ENCODE measurements around the gene ZEB2.

DNA sequence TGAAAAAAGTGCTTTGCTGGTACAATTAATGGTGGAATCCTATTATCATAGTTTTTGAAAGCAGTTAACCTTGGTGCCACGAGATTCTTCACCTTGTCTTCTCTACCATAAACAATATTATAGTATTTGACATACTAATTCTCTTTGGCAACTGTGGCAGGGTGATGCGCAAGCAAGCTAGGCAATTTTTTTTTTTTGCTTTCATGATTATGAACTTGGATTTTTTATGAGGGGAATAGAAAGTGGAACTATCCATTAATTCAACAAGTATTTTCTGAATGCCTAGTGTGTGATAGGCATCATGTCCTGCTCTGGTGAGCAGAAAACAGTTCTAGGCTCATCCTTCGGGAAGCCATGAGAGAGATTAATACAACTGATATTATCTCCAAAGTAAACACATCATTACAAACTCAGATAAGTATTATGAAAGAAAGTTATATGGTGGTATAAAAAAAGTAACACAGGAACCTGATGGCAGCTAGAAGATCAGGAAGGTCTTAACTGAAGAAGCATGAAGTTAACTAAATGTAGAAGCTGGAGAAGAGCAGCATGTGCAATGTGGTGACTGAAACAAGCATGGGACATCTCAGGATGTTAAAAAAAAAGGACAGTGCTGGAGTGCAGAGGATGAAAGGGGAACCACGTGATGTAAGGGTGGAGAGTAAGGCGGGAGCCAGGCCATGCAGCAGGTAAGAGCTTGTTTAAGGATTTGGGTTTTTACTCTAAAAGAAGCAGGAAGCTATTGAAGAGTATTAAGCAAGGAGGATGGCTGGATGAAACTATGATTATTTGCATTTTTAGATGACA, 113.7 kb downstream of the ZEB2 start:
- no peak for TF ChIP-seq POLR2AphosphoS5 (IDR thresholded peaks at IDR 0.05; ENCODE audit: low read length)
- TF ChIP-seq, protein P1, sequence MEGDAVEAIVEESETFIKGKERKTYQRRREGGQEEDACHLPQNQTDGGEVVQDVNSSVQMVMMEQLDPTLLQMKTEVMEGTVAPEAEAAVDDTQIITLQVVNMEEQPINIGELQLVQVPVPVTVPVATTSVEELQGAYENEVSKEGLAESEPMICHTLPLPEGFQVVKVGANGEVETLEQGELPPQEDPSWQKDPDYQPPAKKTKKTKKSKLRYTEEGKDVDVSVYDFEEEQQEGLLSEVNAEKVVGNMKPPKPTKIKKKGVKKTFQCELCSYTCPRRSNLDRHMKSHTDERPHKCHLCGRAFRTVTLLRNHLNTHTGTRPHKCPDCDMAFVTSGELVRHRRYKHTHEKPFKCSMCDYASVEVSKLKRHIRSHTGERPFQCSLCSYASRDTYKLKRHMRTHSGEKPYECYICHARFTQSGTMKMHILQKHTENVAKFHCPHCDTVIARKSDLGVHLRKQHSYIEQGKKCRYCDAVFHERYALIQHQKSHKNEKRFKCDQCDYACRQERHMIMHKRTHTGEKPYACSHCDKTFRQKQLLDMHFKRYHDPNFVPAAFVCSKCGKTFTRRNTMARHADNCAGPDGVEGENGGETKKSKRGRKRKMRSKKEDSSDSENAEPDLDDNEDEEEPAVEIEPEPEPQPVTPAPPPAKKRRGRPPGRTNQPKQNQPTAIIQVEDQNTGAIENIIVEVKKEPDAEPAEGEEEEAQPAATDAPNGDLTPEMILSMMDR (IDR thresholded peaks at IDR 0.05 in 2 of 3, conservative IDR thresholded peaks at IDR 0.05 in 1 of 3; ENCODE audit: control insufficient read depth in 2 of 3, extremely low read depth in 1 of 3, insufficient read depth in 1 of 3, low read depth in 3 of 3, low read length in 3 of 3): no peak
- TF ChIP-seq, protein P2, sequence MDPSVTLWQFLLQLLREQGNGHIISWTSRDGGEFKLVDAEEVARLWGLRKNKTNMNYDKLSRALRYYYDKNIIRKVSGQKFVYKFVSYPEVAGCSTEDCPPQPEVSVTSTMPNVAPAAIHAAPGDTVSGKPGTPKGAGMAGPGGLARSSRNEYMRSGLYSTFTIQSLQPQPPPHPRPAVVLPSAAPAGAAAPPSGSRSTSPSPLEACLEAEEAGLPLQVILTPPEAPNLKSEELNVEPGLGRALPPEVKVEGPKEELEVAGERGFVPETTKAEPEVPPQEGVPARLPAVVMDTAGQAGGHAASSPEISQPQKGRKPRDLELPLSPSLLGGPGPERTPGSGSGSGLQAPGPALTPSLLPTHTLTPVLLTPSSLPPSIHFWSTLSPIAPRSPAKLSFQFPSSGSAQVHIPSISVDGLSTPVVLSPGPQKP (IDR thresholded peaks at IDR 0.05; ENCODE audit: low read depth, low read length): no peak
- TF ChIP-seq, protein P3, sequence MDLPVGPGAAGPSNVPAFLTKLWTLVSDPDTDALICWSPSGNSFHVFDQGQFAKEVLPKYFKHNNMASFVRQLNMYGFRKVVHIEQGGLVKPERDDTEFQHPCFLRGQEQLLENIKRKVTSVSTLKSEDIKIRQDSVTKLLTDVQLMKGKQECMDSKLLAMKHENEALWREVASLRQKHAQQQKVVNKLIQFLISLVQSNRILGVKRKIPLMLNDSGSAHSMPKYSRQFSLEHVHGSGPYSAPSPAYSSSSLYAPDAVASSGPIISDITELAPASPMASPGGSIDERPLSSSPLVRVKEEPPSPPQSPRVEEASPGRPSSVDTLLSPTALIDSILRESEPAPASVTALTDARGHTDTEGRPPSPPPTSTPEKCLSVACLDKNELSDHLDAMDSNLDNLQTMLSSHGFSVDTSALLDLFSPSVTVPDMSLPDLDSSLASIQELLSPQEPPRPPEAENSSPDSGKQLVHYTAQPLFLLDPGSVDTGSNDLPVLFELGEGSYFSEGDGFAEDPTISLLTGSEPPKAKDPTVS (IDR thresholded peaks at IDR 0.05; ENCODE audit: low read depth, low read length): no peak
- no peak for TF ChIP-seq RFX5 (IDR thresholded peaks at IDR 0.05; ENCODE audit: low read depth, low read length)
- TF ChIP-seq, protein P4, sequence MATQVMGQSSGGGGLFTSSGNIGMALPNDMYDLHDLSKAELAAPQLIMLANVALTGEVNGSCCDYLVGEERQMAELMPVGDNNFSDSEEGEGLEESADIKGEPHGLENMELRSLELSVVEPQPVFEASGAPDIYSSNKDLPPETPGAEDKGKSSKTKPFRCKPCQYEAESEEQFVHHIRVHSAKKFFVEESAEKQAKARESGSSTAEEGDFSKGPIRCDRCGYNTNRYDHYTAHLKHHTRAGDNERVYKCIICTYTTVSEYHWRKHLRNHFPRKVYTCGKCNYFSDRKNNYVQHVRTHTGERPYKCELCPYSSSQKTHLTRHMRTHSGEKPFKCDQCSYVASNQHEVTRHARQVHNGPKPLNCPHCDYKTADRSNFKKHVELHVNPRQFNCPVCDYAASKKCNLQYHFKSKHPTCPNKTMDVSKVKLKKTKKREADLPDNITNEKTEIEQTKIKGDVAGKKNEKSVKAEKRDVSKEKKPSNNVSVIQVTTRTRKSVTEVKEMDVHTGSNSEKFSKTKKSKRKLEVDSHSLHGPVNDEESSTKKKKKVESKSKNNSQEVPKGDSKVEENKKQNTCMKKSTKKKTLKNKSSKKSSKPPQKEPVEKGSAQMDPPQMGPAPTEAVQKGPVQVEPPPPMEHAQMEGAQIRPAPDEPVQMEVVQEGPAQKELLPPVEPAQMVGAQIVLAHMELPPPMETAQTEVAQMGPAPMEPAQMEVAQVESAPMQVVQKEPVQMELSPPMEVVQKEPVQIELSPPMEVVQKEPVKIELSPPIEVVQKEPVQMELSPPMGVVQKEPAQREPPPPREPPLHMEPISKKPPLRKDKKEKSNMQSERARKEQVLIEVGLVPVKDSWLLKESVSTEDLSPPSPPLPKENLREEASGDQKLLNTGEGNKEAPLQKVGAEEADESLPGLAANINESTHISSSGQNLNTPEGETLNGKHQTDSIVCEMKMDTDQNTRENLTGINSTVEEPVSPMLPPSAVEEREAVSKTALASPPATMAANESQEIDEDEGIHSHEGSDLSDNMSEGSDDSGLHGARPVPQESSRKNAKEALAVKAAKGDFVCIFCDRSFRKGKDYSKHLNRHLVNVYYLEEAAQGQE (IDR thresholded peaks at IDR 0.05; ENCODE audit: low read depth, low read length): no peak
- TF ChIP-seq TCF7 (IDR thresholded peaks at IDR 0.05; ENCODE audit: borderline replicate concordance): no peak
- no peak for TF ChIP-seq ASH2L (IDR thresholded peaks at IDR 0.05; ENCODE audit: borderline replicate concordance, low read depth)
- no peak for TF ChIP-seq SIX5 (IDR thresholded peaks at IDR 0.05; ENCODE audit: low read depth, low read length, severe bottlenecking)
- no peak for TF ChIP-seq GABPA (IDR thresholded peaks at IDR 0.05; ENCODE audit: low read depth)
- TF ChIP-seq HDAC2 (IDR thresholded peaks at IDR 0.05): no peak
- no peak for TF ChIP-seq ZNF24 (IDR thresholded peaks at IDR 0.05)

Data from GM12878 (cell line).